Inflammatory macrophage (primary cell): ENCODE data around the gene CEP57L1.
"Not testable (repeated sequence)": the region's sequence is repeated elsewhere in the genome, so short reads cannot be mapped to it uniquely, and the experiment has no call there.

Source experiments
- DNase-seq, 2 donors: peaks; one replicate each; pipeline ENCODE4 v3.0.0-alpha.2; 2020 to 2022

Gene CEP57L1

DNA sequence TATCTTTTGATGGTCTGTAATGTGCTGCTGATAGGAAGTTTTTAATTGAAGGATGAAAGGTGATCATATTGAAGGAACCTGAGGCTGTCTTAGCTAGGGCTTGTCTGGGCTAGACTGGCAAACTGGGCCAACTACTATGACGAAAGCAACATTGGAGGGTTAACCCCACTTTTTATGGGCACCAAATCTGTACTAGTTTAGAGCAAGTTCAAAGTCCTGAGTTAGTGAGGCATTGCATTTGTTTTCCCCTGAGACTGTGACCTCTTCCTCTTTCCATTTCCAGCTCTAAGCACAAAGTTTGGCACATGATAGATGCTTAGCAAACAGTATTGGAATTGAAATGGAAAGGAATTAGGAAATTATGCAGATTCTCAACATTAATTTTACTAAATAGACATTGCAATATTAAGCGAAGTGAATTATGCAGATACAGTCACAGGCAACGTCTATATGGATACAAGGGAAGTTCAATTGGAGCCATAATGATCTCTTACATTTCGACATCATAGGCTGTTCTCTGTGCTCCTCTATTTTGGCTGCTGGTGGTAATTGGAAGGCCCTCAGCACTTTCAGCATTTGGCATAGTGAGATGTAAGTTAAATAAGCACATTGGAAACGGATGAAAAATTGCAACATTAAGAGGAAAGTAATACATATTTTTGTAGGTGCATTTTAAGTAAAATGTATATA, 22.2 kb downstream of the CEP57L1 start:
- DNase-seq, result peak; percentile 26 to 53

DNA sequence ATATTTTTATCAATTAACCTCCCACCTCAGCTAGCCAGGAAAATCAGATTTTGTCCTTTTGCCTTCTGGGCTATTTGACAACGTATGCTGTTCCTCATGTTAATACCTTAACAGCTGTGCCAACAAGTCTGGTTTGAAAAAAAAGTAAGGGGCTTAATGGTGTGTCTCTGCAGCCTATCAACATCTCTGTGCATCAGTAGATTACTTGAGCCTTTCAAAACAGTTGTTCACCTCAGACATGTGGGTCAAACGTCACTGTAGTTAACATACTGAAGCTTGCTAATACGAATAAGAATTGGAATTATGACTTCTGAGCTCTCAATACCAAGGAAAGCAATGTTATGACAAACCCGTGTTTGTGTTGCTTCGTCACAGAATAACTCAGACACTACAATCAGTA, 23.0 kb downstream of the CEP57L1 start:
- no peak for DNase-seq

- DNase-seq, result no peak
Observed at GRCh38 chr6:109118871-109119354, 23.6 kb downstream of the CEP57L1 start.

- DNase-seq, result no peak
Observed at GRCh38 chr6:109121411-109121810, 26.1 kb downstream of the CEP57L1 start.

DNA sequence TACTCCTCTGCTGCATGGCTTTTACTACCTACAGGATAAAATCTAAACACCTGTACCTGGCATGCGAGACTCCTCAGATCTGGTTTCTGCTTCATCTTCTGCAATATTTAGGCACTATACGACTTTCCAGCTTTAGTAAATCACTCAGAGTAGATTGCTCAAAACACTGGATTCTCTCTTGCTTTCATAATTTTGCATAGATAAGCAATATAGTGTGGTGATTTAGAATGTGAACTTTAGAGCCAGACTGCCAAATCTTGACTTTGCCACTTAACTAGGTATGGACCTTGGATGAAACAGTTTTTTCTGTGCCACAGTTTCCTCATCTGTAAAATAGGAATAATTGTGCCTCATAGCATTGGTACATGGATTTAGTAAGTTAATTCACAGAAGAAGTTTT, 28.9 kb downstream of the CEP57L1 start:
- DNase-seq, result no peak

- no peak for DNase-seq
Observed at GRCh38 chr6:109125504-109125903, 30.2 kb downstream of the CEP57L1 start.

GRCh38 chr6:109130065-109130464, 34.8 kb downstream of the CEP57L1 start:
- no peak for DNase-seq

DNA sequence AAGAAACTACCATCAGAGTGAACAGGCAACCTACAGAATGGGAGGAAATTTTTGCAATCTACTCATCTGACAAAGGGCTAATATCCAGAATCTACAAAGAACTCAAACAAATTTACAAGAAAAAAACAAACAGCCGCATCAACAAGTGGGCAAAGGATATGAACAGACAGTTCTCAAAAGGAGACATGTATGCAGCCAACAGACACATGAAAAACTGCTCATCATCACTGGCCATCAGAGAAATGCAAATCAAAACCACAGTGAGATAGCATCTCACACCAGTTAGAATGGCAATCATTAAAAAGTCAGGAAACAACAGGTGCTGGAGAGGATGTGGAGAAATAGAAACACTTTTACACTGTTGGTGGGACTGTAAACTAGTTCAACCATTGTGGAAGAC, 40.3 kb downstream of the CEP57L1 start:
- not testable (repeated sequence) for DNase-seq

DNA sequence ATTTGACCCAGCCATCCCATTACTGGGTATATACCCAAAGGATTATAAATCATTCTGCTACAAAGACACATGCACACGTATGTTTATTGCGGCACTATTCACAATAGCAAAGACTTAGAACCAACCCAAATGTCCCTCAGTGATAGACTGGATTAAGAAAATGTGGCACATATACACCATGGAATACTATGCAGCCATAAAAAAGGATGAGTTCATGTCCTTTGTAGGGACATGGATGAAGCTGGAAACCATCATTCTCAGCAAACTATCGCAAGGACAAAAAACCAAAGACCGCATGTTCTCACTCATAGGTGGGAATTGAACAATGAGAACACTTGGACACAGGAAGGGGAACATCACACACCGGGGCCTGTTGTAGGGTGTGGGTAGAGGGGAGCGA, 40.7 kb downstream of the CEP57L1 start:
- DNase-seq, result not testable (repeated sequence)

DNA sequence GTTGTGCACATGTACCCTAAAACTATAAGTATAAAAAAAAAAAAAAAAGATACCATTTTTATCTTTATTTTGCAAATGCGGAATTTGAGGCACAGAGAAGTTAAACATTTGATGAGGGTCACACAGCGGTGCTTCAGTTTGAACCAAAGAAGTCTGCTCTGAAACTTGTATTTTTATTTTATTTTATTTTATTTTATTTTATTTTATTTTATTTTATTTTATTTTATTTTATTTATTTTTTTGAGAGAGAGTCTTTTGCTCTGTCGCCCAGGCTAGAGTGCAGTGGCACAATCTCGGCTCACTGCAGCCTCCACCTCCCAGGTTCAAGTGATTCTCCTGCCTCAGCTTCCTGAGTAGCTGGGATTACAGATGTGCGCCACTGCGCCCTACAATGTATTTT, 41.2 kb downstream of the CEP57L1 start:
- DNase-seq, result not testable (repeated sequence)

GRCh38 chr6:109139109-109139508, 43.8 kb downstream of the CEP57L1 start:
- no peak for DNase-seq

DNA sequence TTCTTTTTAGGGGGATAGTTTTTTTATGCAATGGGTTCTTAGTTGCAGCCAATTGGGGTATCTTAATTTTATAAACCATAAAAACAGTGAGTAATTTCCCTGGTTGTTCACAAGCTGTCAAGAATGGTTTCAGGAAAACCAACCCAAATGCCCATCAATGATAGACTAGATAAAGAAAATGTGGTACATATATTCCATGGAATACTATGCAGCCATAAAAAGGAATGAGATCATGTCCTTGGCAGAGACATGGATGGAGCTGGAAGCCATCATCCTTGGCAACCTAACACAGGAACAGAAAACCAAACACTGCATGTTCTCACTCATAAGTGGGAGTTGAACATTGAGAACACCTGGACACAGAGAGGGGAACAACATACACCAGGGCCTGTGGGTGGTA, 46.8 kb downstream of the CEP57L1 start:
- not testable (repeated sequence) for DNase-seq

DNA sequence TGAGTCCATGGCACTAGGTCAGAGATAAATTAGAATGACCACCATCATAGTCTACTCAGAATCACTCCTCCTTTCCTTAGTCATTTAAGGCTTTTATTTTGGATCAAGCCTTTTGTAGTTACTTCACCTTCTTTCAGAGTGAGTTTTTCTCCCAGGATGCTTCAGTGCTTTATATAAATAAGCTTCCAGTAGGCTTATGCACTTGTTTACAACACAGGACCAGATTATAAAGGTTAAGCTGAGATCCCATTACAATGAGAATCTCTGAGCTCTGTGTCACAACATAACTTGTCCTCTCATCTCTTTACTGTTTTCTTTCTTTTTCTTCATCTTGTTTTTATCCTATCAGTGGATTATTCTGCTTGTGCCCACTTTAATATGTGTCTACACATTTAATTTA, 47.9 kb downstream of the CEP57L1 start:
- no peak for DNase-seq

- not testable (repeated sequence) for DNase-seq
Observed at GRCh38 chr6:109148251-109148650, 52.9 kb downstream of the CEP57L1 start.

DNA sequence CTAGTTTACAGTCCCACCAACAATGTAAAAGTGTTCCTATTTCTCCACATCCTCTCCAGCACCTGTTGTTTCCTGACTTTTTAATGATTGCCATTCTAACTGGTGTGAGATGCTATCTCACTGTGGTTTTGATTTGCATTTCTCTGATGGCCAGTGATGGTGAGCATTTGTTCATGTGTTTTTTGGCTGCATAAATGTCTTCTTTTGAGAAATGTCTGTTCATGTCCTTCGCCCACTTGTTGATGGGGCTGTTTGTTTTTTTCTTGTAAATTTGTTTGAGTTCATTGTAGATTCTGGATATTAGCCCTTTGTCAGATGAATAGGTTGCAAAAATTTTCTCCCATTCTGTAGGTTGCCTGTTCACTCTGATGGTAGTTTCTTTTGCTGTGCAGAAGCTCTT, 53.4 kb downstream of the CEP57L1 start:
- not testable (repeated sequence) for DNase-seq

DNA sequence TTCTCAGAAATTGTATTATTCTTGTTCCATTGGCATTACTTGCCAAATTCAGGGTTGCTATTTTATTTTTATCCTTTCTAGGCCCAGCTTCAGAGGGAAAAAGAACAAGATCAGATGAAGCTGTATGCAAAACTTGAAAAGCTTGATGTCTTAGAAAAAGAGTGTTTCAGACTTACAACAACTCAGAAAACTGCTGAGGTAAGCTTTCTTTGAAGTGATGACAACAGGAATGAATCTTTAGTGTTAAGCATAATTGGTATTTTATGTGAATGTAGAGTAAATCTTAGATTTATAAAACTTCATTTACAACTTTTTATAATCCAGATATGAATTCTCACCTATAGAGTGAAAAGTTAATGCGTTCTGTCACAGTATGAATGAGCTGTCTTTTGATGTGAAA, 58.4 kb downstream of the CEP57L1 start:
- no peak for DNase-seq

DNA sequence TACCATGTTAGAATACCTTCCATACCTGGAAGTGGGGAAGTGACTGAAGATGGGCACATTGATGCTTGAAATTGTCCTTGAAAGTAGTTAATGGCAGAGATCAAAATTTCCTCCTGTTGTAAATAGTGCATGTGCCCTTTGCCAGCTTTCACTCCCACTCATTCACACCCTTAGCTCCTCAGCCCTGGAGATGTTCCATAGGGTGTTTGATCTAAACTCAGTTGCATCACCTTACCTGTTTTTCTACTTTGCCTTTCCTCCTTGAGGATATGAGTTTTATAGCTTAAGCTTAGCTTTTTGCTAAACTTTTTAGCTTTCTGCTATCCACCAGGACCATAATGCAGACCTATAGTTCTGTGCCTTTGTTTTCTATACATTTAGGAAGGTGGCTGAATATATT, 69.0 kb downstream of the CEP57L1 start:
- DNase-seq, result no peak

- no peak for DNase-seq
Observed at GRCh38 chr6:109165392-109165974, 70.2 kb downstream of the CEP57L1 start.

GRCh38 chr6:109166673-109167072, 71.4 kb downstream of the CEP57L1 start:
- no peak for DNase-seq

- DNase-seq, result no peak
Observed at GRCh38 chr6:109167562-109167961, 72.3 kb downstream of the CEP57L1 start.

GRCh38 chr6:109170333-109170732, 75.0 kb downstream of the CEP57L1 start:
- no peak for DNase-seq

DNA sequence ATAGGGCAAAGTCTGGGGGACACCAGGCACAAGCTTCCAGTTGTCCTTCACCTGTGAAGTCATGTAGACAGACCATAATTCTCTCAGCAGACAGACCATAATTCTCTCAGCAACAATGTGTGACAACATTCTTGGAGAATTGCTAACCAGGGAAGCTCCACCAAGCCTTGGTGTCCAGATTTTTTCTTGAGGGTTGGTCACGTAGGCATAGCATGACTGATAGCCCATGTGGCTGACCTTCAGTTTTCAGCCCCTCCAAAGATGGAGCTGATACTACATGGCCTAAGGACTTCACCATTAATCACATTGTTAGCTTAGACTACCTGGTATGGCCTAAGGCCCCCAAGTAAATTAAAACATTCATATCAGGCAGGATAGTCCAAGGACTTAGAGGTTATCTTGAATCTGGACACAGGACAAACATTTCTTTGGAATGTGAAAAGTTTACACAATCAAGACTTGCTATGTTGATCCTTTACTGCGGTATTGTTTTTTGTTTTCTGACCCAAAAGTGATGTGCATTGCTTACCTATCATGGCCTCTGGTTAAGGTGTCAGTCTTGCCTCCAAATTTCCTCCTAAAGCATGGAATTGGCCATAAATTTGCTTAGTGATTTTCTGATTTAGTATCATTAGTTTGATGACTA, 76.9 kb downstream of the CEP57L1 start:
- DNase-seq, result no peak

DNA sequence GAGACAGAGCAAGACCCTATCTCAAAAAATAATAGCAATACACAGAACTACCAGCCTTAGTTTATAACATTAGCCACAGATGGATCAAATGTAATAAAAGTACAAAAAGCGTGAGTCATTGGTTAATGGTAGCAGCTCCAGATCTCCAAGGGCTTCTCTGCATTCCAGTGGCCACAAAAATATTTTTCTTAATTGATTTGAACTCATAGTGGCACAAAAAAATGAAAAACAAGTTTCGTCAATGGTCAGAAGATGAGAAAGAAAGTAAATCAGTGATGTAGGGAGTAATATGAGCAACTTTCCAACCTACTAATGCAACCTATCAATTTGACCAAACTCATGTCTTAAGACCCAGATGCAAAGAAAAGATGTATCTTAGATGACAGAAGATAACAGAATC, 79.6 kb downstream of the CEP57L1 start:
- no peak for DNase-seq

DNA sequence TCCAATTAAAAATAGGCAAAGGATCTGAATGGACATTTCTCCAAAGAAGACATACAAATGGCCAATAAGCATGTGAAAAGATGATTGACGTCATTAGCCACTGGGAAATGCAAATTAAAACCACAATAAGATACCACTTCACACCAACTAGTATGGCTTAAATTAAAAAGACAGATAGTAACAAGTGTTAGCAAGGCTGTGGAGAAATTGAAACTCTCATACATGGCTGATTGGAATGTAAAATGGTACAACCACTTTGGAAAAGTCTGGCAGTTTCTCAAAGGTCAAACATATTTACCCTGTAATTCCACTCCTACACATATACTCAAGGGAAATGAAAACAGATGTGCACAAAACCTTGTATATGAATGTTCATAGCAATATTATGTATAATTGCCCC, 83.6 kb downstream of the CEP57L1 start:
- DNase-seq, result no peak
